NCI-H2029 treated with DMSO at 0.1 percent for 48 hours (cell line): ENCODE data around the gene NPIPB4.
"Not testable (repeated sequence)": the region's sequence is repeated elsewhere in the genome, so short reads cannot be mapped to it uniquely, and the experiment has no call there.

ENCODE experiments used
- DNase-seq: peaks from one replicate; lab custom pipeline; 2025; lab: John Stamatoyannopoulos, UW

NPIPB4 gene

GRCh38 chr16:21857656-21858055, at the start of gene NPIPB4:
NPIPB4 (minus strand) TSS chr16:21857756; CDS start chr16:21857378, 378 bp downstream.
- not testable (repeated sequence) for DNase-seq

DNA sequence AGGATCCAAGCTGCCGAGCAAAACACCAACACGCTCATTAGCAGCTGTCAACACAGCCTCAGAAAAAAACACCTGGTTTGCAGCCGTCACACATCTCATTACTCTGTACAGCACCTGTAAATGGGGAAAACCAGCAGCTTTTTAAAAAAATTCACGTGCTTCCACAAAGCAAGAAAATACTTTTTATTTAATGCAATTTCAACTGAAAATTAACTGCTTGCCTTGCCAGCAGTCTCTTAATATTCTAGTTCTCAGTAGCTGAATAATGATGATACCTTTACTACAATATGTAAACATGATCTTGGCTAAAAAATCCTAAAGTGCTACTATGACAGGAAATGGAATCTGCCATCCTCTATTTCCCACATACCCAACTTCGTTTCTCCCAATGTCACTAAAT, 41.4 kb upstream of the NPIPB4 start:
- not testable (repeated sequence) for DNase-seq

GRCh38 chr16:21881988-21882387, 24.4 kb upstream of the NPIPB4 start:
- not testable (repeated sequence) for DNase-seq

- DNase-seq = not testable (repeated sequence)
Observed at GRCh38 chr16:21837186-21837585, 20.4 kb downstream of the NPIPB4 start.

GRCh38 chr16:21836334-21836733, 21.2 kb downstream of the NPIPB4 start:
- DNase-seq = not testable (repeated sequence)

GRCh38 chr16:21835747-21836146, 21.8 kb downstream of the NPIPB4 start:
- not testable (repeated sequence) for DNase-seq

GRCh38 chr16:21834211-21834610, 23.3 kb downstream of the NPIPB4 start:
- DNase-seq = not testable (repeated sequence)

DNA sequence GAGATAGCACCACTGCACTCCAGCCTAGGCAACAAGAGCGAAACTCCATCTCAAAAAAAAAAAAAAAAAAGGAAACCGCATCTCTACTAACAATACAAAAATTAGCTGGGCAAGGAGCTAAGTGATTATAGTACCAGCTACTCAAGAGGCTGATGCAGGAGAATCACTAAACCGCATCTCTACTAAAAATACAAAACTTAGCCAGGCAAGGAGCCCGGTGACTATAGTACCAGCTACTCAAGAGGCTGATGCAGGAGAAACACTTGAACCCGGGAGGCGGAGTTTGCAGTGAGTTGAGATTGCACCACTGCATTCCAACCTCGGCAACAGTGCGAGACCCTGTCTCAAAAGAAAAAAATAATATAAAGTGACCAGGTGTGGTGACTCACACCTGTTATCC, 27.6 kb downstream of the NPIPB4 start:
- DNase-seq = not testable (repeated sequence)

- DNase-seq = not testable (repeated sequence)
Observed at GRCh38 chr16:21826067-21826706, 31.4 kb downstream of the NPIPB4 start.

DNA sequence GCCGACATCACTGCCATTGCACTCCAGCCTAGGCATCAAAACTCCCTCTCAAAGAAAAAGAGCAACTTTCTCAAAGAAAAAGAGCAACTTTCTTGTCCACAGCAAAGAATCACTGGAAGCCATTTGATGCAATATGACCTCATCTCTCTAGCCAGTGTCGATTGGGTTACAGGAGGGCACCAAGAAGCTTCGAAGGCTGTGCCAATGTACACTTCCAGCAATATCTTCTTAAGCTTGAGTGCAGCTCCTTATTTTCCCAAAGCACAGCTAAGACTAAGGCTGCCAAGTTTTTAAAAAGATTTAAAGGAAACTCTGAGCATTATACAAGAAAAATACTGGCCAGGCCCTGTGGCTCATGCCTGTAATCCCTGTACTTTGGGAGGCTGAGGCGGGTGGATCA, 32.0 kb downstream of the NPIPB4 start:
- DNase-seq = not testable (repeated sequence)

- DNase-seq = not testable (repeated sequence)
Observed at GRCh38 chr16:21823258-21823657, 34.3 kb downstream of the NPIPB4 start.

DNA sequence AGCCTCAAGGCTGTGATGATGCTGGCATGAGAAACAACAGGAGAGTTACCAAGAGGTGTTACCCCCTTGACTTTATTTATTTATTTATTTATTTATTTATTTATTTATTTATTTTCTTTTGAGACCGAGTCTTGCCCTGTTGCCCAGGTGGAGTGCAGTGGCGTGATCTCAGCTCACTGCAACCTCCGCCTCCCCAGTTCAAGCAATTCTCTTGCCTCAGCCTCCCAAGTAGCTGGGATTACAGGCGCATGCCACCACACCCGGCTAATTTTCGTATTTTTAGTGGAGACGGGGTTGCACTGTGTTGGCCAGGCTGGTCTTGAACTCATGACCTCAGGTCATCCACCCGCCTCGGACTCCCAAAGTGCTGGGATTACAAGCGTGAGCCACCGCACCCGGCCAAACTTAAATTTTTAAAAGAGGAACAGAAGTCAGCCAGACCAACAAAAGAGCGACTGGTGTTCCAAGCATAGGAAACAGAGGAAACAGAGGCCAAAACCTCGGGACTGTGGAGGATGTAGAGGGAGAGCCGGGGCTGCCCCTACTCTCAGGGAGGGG, 36.6 kb downstream of the NPIPB4 start:
- not testable (repeated sequence) for DNase-seq

- DNase-seq = peak; percentile 64
Observed at GRCh38 chr16:21820028-21820907, 37.3 kb downstream of the NPIPB4 start.

DNA sequence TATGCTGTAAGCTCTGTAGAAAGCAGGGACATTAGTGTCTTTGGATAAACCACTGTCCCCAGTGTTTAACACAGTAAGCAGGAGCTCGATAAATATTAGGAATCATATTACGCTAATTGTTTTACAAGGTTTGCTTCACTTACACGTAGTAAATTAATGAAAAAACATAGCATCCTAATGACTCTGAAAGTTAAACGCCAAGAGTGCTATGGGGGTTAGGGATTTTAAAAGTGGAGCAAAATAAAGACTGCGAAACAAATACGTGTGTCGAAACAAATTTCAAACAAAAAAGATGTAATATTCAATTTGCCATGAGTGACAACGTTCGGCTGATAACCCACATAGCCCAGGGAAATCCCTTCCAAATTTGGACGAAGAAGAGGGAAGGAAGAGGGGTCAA, 37.9 kb downstream of the NPIPB4 start:
- DNase-seq = not testable (repeated sequence)

DNA sequence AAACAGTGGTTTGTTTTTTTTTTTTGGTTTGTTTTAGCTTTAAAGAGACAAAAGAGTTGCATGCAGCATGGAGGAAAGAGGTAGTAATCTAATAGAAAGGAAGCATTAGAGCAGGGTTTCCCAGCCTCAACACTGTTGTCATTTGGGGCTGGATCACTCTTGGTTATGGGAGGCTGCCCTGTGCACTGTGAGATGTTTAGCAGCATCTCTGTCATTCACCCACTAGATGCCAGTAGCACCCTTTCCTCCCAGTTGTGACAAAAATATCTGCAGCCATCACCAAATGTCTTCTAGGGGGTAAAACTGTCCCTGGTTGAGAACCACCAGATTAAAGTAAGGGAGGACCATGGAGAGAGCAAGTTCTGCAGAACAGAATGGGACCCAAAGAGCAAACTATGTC, 40.5 kb downstream of the NPIPB4 start:
- DNase-seq = not testable (repeated sequence)

GRCh38 chr16:21815694-21816093, 41.9 kb downstream of the NPIPB4 start:
- not testable (repeated sequence) for DNase-seq

GRCh38 chr16:21802375-21802663, 55.2 kb downstream of the NPIPB4 start:
- not testable (repeated sequence) for DNase-seq

- not testable (repeated sequence) for DNase-seq
Observed at GRCh38 chr16:21801538-21802374, 55.8 kb downstream of the NPIPB4 start.

DNA sequence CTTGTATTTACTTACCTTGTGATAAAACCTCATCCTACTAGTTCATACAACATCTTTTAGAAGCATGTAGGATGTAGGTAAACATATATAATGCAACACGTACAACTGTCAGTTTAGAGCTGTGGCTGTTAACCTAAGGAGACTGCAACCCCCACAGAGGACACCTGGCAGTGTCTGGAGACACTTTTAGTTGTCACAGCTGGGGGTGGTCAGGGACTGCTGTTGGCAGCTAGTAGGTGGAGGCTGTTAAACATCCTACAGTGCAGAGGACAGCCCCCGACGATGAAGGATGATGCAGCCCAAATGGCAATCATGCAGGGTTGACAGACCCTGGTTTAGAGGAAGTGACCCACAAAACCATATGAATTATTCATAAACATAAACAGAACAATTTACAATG, 59.0 kb downstream of the NPIPB4 start:
- DNase-seq = not testable (repeated sequence)

DNA sequence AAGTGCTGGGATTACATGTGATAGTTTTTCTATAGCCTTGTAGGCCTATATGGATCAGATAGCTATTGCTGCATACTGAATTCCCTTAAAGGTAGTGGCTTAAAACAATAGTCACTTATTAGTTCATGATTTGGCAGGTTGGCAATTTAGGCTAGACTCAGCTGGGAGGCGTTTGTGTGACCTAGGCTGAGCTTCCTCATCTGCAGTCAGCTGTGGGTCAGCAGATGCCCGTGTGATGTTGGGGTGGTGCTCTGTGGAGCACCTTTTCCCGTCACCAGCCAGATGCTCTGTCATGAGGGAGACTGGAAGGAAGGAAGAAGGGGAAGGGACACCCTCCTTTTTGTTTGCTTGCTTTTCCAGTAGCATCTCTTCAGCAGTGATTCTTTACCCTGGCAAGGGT, 64.2 kb downstream of the NPIPB4 start:
- not testable (repeated sequence) for DNase-seq

GRCh38 chr16:21790506-21790905, 67.0 kb downstream of the NPIPB4 start:
- not testable (repeated sequence) for DNase-seq
